ENCODE results near the gene TLCD3A.

TLCD3A gene

DNA sequence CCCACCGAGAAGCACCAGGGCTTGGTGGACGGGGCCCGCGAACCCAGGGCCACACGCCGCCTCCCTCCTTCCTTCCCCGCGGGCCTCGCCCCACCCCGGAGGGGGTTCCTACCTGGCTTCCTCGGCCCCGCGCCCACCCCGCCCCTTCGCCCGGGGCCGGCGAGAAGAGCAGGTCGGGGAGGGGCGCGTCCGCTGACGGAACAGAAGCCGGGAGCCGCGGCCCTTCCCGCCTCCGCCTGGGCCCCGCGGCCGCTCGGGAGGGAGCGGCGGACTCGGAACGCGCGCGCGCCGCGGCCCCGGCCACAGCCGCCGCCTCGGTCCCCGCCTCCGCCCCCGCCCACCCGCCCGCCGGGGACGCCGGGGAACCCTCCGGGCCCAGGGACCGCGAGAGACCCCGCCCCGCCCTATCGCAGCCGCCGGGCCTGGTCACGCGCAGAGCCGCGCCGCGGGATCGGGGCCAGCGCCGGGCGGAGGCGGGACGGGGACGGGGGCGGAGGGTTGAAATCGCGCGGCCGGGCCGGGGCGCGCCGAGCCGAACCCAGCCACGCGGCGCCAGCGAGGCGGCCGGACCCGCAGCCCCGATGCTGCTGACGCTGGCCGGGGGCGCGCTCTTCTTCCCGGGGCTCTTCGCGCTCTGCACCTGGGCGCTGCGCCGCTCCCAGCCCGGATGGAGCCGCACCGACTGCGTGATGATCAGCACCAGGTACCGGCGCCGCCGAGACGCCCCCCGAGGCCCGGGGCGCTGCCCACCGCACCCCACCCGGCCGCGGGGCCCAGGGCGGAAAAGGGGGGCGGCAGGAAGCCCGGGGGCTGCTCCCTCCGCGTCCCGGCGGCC lies at the start of gene TLCD3A:
TLCD3A (plus strand) TSS at position 530 of the 835 bp plus-strand sequence; CDS start at position 582, 52 bp downstream.
- peak; percentile 79 for DNase-seq (ENCODE audit: low read depth)
- peak within 1 kb of the TSS; percentile 72 for H3K4me3 ChIP-seq (ENCODE audit: low read length)
- TF ChIP-seq, protein P1, sequence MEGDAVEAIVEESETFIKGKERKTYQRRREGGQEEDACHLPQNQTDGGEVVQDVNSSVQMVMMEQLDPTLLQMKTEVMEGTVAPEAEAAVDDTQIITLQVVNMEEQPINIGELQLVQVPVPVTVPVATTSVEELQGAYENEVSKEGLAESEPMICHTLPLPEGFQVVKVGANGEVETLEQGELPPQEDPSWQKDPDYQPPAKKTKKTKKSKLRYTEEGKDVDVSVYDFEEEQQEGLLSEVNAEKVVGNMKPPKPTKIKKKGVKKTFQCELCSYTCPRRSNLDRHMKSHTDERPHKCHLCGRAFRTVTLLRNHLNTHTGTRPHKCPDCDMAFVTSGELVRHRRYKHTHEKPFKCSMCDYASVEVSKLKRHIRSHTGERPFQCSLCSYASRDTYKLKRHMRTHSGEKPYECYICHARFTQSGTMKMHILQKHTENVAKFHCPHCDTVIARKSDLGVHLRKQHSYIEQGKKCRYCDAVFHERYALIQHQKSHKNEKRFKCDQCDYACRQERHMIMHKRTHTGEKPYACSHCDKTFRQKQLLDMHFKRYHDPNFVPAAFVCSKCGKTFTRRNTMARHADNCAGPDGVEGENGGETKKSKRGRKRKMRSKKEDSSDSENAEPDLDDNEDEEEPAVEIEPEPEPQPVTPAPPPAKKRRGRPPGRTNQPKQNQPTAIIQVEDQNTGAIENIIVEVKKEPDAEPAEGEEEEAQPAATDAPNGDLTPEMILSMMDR (IDR thresholded peaks at IDR 0.05; ENCODE audit: insufficient read depth, low read depth, low read length, missing control alignments): no peak

DNA sequence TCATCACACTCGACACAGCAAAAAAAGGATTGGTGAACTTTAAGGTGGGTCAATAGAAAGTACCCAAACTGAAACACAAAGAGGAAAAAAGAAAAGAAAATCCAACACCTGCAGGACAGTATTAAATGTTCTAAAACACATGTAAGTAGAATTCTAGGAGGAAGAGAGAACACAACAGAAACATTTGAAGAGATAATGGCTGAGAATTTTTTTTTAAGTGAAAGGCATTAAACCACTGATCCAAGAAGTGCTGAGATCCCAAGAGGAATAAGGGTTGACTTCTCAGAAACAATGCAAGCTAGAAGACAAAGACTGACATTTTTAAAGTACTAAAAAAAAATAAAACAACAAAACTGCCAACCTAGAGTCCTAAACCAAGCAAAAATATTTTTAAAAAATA lies 49.4 kb upstream of the TLCD3A start:
- no peak for DNase-seq (ENCODE audit: low read depth)
- TF ChIP-seq, protein P1 (IDR thresholded peaks at IDR 0.05; ENCODE audit: insufficient read depth, low read depth, low read length, missing control alignments): no peak

DNA sequence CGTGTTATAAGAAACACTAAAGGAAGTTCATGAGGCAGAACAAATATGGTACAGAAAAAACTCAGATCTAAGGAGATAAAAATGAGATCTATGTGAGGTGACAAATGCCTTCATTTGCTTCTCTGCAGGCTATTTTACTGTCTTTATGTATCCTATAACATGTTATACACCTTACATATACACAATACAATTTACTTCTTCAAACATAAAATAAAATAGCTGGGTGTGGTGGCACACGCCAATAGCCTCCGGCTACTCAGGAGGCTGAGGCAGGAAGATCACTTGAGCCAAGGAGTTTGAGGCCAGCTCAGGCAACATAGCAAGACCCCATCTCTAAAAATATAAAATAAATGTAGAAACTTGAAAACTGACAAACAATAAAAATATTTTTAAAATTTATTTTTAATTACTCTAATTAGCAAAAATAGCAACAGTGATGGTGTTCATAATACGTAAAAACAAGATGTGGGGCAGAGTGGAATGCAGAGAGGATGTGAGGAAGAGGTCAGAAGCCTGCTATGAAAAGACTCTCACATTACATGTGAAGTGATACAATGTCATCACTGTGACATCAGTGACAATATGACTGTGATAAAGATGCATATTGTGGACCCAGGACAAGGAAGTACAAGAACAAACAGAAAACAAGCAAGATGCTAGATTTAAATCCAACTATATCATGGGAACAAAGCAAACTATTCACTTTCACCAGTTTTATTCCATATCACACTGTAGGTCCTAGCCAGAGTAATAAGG lies 48.7 kb upstream of the TLCD3A start:
- TF ChIP-seq, protein P1 (IDR thresholded peaks at IDR 0.05; ENCODE audit: insufficient read depth, low read depth, low read length, missing control alignments): no peak
- DNase-seq (ENCODE audit: low read depth): no peak
- H3K4me3 ChIP-seq (ENCODE audit: low read length): no peak overlapping the region

More for the DNA sequence above, 49.4 kb upstream of the TLCD3A start:
- no peak overlapping the region for H3K4me3 ChIP-seq (ENCODE audit: low read length)

DNA sequence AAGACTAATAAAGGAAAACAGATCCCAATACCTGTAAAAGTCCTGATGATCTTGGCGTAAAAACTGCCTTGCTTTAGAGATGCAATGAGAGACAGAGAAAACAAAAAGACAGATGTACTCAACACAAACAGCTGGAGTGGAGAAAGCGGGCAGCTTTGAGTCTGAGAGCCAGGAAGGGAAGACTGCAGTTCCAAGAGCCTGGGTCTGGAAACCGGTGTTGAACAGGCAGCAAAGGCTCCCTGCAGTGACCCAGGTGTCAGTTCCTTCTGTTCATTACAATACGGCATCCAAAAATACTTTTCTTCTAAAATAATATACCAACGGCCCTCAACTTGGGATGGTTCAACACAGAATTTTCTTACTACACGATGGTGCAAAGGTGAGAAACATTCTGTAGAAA lies 47.4 kb upstream of the TLCD3A start:
- TF ChIP-seq, protein P1 (IDR thresholded peaks at IDR 0.05; ENCODE audit: insufficient read depth, low read depth, low read length, missing control alignments): no peak
- DNase-seq (ENCODE audit: low read depth): no peak
- no peak overlapping the region for H3K4me3 ChIP-seq (ENCODE audit: low read length)

DNA sequence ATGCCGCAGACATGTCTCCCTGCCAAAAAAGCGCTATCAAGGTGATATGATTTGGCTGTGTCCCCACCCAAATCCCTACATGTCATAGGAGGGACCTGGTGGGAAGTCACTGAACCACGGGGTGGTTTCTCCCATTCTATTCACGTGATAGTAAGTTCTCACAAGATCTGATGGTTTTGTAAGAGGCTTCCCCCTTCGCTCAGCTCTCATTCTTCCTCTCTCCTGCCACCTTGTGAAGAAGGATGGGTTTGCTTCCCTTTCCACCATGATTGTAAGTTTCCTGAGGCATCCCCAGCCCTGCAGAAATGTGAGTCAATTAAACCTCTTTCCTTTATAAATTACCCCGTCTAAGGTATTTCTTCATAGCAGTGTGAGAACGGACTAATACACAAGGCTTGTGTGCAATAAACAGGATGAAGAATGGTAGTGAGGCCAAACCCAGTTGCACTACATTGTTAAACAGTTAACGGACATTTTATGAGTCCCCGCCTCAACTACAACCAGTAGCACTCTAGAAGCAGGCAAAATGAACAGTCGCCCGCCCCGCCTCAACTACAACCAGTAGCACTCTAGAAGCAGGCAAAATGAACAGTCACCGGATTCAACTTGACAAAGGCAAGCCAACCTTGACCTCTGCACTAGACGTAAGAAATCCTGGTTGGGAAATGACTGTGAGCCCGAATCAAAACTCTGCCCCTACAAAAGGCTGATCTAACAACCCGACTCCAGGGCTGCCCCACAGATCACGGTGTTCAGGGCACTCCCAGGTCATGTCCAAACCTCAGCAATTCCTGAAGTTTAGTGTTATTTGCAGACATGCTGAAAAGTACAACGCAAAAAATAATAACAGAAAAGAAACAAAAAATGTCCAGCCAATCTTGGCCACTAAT lies 44.1 kb upstream of the TLCD3A start:
- no peak overlapping the region for H3K4me3 ChIP-seq (ENCODE audit: low read length)
- DNase-seq (ENCODE audit: low read depth): no peak
- TF ChIP-seq, protein P1 (IDR thresholded peaks at IDR 0.05; ENCODE audit: insufficient read depth, low read depth, low read length, missing control alignments): peak; percentile 24

DNA sequence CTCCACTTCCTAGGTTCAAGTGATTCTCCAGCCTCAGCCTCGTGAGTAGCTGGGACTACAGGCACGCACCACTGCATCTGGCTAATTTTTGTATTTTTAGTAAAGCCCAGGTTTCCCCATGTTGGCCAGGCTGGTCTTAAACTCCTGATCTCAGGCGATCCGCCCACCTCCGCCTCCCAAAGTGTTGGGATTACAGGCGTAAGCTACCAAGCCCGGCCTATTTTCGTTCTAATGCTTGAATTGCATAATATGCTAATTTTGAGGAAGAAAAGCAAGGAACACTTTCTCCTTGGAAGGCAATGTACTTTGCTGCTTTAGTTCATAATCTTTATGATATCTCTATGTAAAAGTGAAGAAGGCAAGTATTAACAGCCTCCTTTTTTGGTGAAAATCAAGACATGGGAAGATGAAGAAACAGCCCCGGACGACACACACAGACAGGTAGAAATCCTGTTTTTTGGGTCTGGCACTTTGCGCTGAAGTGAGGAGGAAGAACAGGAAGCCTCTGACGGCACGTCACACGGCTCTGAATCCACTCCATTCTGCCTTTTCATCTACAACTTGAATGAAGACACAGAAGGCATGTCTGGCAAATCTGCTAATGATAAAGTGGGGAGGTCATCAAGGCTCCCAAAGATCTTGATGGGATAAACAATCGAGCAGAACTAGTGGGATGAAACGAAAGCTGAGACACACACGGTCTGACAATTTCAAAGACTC lies 42.7 kb upstream of the TLCD3A start:
- DNase-seq (ENCODE audit: low read depth): no peak
- H3K4me3 ChIP-seq (ENCODE audit: low read length): no peak overlapping the region
- TF ChIP-seq, protein P1 (IDR thresholded peaks at IDR 0.05; ENCODE audit: insufficient read depth, low read depth, low read length, missing control alignments): no peak
